Measurements from ENCODE around the gene SEPTIN2. TPM values are rescaled to one million over a fixed set of nuclear protein-coding genes. Genes with fewer than 3 reads are reported as not detected.

Gene SEPTIN2
- total and polyA plus RNA-seq, 2 experiments from 2014 or later: 227 to 393 TPM

DNA sequence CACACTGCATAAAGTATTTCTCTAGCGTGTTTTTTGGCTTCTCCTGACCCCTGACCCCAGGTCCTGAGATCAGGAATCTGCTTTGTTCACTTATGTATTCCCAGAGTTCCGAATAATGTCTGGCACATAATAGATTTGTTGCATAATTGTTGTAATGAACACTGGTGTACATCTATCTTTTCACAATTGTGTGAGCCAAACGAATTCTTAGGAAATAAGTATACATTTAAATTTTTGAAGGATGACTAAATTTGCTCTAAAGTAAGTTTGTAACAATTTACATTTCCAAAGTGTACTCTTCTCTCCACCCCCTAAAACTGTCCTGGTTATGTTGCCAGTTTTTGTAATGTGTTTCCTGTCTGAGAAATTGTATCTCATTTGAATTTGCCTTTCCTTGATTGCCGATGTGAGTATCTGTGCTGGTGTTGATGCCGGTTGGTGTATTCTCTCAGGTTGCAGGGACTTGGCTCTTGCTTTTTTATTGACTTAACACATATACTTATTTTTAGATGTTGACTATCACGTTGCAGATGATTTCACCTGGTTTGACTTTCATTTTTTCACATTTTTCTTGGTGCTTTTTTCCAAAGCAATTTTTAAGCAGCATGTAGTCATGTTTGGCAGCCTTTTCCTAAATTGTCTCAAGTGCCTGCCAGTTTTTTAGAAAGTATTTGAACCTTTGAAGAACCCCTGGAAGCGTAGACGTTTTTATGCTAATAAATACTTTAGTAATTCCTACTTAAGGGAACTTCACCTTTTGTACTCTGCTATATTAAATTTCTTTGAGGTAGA is 24.3 kb downstream of the SEPTIN2 start:
- Histone ChIP-seq H3K36me3 (ENCODE audit: insufficient read depth) (peaks cover 82% of the 10 kb centered on the region), H3K4me1 (ENCODE audit: insufficient read depth) (no peaks in the 10 kb centered on the region; the same call in 1 of the 2 replicates), H4K20me1 (replicated peaks; ENCODE audit: insufficient read depth) (peaks cover 65% of the 10 kb centered on the region), H3K4me3 (no peak overlapping the region), H3K9me2 (ENCODE audit: insufficient read depth) (no peaks in the 10 kb centered on the region), H3K27me3 (ENCODE audit: insufficient read depth) (no peaks in the 10 kb centered on the region), H2AFZ (no peak overlapping the region), H3K4me2 (no peak overlapping the region), H3K27ac (ENCODE audit: low read depth) (no peak overlapping the region), H3F3A (replicated peaks; ENCODE audit: low read depth) (0 out of 2 replicates have a peak, but pooled peaks cover 7% of the 10 kb centered on the region), H3K79me2 (replicated peaks; ENCODE audit: insufficient read depth) (peaks cover 42% of the 10 kb centered on the region)
- no peak for DNase-seq (ENCODE audit: low spot score)
- no peaks in the 10 kb centered on the region for H3K9me3 Mint-ChIP-seq
- peaks cover 87% of the 10 kb centered on the region for H3K36me3 Mint-ChIP-seq (ENCODE audit: low read depth)
- peaks cover 1% of the 10 kb centered on the region for H3K27me3 Mint-ChIP-seq (ENCODE audit: insufficient read depth, low read depth, poor library complexity)
- H3K4me3 Mint-ChIP-seq: no peak overlapping the region
- TF ChIP-seq EZH2phosphoT487 (IDR thresholded peaks at IDR 0.05; ENCODE audit: unreplicated experiment) (no peak), EZH2 (IDR thresholded peaks at IDR 0.05; ENCODE audit: low read depth, unreplicated experiment) (no peak), CREB1 (CRISPR knock-in tag; IDR thresholded peaks at IDR 0.05; ENCODE audit: low read depth) (no peak), ZNF114 (CRISPR knock-in tag; IDR thresholded peaks at IDR 0.05) (no peak), NANOG (IDR thresholded peaks at IDR 0.05; ENCODE audit: borderline replicate concordance) (no peak), STAT1 (IDR thresholded peaks at IDR 0.05; ENCODE audit: unreplicated experiment) (no peak)
- ATAC-seq: no peak
- H3K27ac Mint-ChIP-seq: no peak overlapping the region
- peaks cover 6% of the 10 kb centered on the region; the same call in 2 of the 3 replicates for H3K4me1 Mint-ChIP-seq

DNA sequence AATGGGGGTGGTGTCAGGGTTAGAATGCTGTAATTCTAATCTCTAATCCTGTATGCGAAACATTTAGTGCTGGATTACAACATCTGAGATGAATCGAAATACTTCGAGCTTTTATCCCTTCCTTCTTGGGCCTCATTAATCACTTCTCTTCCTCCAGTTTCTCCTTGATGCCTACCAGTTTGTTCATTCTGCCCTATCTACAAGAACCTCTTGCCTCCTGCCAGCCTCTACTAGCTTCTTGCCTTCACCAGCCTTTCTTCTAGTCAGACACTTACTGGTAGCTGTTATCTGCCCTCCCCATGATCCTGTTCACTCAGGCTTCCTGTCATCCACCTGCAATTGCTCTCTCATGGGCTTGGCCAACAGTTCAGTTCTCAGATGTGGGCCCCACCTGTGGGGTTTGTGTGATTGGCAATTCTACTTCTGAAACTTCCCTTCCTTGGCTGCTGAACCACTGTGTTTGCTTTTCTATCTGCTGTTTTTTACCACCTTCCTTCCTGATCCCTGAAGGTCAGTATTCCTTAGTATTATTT is 25.0 kb downstream of the SEPTIN2 start:
- H3K27me3 ChIP-seq (ENCODE audit: insufficient read depth): no peaks in the 10 kb centered on the region
- no peak overlapping the region for H3K27ac Mint-ChIP-seq
- no peak overlapping the region for H3K4me2 ChIP-seq
- H3K9me3 Mint-ChIP-seq: no peaks in the 10 kb centered on the region
- H3K4me3 ChIP-seq: no peak overlapping the region
- H4K20me1 ChIP-seq (replicated peaks; ENCODE audit: insufficient read depth): peaks cover 63% of the 10 kb centered on the region
- no peak overlapping the region; the same call in 1 of the 2 replicates for H3K27ac ChIP-seq (ENCODE audit: low read depth)
- H3K9me2 ChIP-seq (ENCODE audit: insufficient read depth): no peaks in the 10 kb centered on the region
- peaks cover 1% of the 10 kb centered on the region for H3K27me3 Mint-ChIP-seq (ENCODE audit: insufficient read depth, low read depth, poor library complexity)
- H3K36me3 Mint-ChIP-seq (ENCODE audit: low read depth): peaks cover 88% of the 10 kb centered on the region
- peaks cover 6% of the 10 kb centered on the region; the same call in 2 of the 3 replicates for H3K4me1 Mint-ChIP-seq
- TF ChIP-seq CREB1 (CRISPR knock-in tag; IDR thresholded peaks at IDR 0.05; ENCODE audit: low read depth): no peak
- TF ChIP-seq ZNF331 (CRISPR knock-in tag; IDR thresholded peaks at IDR 0.05; ENCODE audit: low read depth): no peak
- no peak for TF ChIP-seq STAT1 (IDR thresholded peaks at IDR 0.05; ENCODE audit: unreplicated experiment)
- H3F3A ChIP-seq (replicated peaks; ENCODE audit: low read depth): 0 out of 2 replicates have a peak, but pooled peaks cover 5% of the 10 kb centered on the region
- no peak overlapping the region for H3K4me3 Mint-ChIP-seq
- H3K36me3 ChIP-seq (ENCODE audit: insufficient read depth): peaks cover 82% of the 10 kb centered on the region
- no peak for DNase-seq (ENCODE audit: low spot score)
- no peak for ATAC-seq
- H3K4me1 ChIP-seq (ENCODE audit: insufficient read depth): no peaks in the 10 kb centered on the region; the same call in 1 of the 2 replicates
- H2AFZ ChIP-seq: no peak overlapping the region
- peaks cover 35% of the 10 kb centered on the region for H3K79me2 ChIP-seq (replicated peaks; ENCODE audit: insufficient read depth)

- Histone ChIP-seq H4K20me1 (replicated peaks; ENCODE audit: insufficient read depth) (peaks cover 37% of the 10 kb centered on the region), H3K4me3 (no peak overlapping the region), H3K79me2 (replicated peaks; ENCODE audit: insufficient read depth) (peaks cover 19% of the 10 kb centered on the region), H3K4me2 (no peak overlapping the region), H3K4me1 (ENCODE audit: insufficient read depth) (no peaks in the 10 kb centered on the region), H3K27ac (ENCODE audit: low read depth) (no peak overlapping the region), H3K9me2 (ENCODE audit: insufficient read depth) (no peaks in the 10 kb centered on the region), H3K27me3 (ENCODE audit: insufficient read depth) (no peaks in the 10 kb centered on the region), H3F3A (replicated peaks; ENCODE audit: low read depth) (0 out of 2 replicates have a peak, but pooled peaks cover 4% of the 10 kb centered on the region), H2AFZ (no peak overlapping the region), H3K36me3 (ENCODE audit: insufficient read depth) (peaks cover 91% of the 10 kb centered on the region)
- peaks cover 95% of the 10 kb centered on the region for H3K36me3 Mint-ChIP-seq (ENCODE audit: low read depth)
- no peak for ATAC-seq
- no peak for DNase-seq (ENCODE audit: low spot score)
- H3K9me3 Mint-ChIP-seq: no peaks in the 10 kb centered on the region
- H3K27me3 Mint-ChIP-seq (ENCODE audit: insufficient read depth, low read depth, poor library complexity): no peaks in the 10 kb centered on the region
- no peak overlapping the region for H3K4me3 Mint-ChIP-seq
- H3K27ac Mint-ChIP-seq: no peak overlapping the region
- H3K4me1 Mint-ChIP-seq: peaks cover 2% of the 10 kb centered on the region; the same call in 2 of the 3 replicates
- TF ChIP-seq, protein P1, sequence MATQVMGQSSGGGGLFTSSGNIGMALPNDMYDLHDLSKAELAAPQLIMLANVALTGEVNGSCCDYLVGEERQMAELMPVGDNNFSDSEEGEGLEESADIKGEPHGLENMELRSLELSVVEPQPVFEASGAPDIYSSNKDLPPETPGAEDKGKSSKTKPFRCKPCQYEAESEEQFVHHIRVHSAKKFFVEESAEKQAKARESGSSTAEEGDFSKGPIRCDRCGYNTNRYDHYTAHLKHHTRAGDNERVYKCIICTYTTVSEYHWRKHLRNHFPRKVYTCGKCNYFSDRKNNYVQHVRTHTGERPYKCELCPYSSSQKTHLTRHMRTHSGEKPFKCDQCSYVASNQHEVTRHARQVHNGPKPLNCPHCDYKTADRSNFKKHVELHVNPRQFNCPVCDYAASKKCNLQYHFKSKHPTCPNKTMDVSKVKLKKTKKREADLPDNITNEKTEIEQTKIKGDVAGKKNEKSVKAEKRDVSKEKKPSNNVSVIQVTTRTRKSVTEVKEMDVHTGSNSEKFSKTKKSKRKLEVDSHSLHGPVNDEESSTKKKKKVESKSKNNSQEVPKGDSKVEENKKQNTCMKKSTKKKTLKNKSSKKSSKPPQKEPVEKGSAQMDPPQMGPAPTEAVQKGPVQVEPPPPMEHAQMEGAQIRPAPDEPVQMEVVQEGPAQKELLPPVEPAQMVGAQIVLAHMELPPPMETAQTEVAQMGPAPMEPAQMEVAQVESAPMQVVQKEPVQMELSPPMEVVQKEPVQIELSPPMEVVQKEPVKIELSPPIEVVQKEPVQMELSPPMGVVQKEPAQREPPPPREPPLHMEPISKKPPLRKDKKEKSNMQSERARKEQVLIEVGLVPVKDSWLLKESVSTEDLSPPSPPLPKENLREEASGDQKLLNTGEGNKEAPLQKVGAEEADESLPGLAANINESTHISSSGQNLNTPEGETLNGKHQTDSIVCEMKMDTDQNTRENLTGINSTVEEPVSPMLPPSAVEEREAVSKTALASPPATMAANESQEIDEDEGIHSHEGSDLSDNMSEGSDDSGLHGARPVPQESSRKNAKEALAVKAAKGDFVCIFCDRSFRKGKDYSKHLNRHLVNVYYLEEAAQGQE (IDR thresholded peaks at IDR 0.05; ENCODE audit: unreplicated experiment): no peak
- TF ChIP-seq, protein P2, sequence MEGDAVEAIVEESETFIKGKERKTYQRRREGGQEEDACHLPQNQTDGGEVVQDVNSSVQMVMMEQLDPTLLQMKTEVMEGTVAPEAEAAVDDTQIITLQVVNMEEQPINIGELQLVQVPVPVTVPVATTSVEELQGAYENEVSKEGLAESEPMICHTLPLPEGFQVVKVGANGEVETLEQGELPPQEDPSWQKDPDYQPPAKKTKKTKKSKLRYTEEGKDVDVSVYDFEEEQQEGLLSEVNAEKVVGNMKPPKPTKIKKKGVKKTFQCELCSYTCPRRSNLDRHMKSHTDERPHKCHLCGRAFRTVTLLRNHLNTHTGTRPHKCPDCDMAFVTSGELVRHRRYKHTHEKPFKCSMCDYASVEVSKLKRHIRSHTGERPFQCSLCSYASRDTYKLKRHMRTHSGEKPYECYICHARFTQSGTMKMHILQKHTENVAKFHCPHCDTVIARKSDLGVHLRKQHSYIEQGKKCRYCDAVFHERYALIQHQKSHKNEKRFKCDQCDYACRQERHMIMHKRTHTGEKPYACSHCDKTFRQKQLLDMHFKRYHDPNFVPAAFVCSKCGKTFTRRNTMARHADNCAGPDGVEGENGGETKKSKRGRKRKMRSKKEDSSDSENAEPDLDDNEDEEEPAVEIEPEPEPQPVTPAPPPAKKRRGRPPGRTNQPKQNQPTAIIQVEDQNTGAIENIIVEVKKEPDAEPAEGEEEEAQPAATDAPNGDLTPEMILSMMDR (conservative IDR thresholded peaks at IDR 0.05; ENCODE audit: low read depth in 2 of 2): no peak
- TF ChIP-seq EZH2 (IDR thresholded peaks at IDR 0.05; ENCODE audit: low read depth, unreplicated experiment): no peak
- TF ChIP-seq EZH2phosphoT487 (IDR thresholded peaks at IDR 0.05; ENCODE audit: unreplicated experiment): no peak
- TF ChIP-seq POLR2AphosphoS5 (IDR thresholded peaks at IDR 0.05; ENCODE audit: low read depth): no peak
- no peak for TF ChIP-seq CREB1 (CRISPR knock-in tag; IDR thresholded peaks at IDR 0.05; ENCODE audit: low read depth)
- no peak for TF ChIP-seq STAT1 (IDR thresholded peaks at IDR 0.05; ENCODE audit: unreplicated experiment)
Measured at GRCh38 chr2:241344925-241345651, 29.4 kb downstream of the SEPTIN2 start.

Measured in GM23338 (cell line).